Endodermal cell (in vitro differentiated cells): ENCODE measurements around the gene BLVRA. TPM values are rescaled to one million over a fixed set of nuclear protein-coding genes. Genes with fewer than 3 reads are reported as not detected.
A peak's percentile ranks its signal among the peaks of the same experiment; 100 is the strongest.
"Not testable (repeated sequence)": the region's sequence is repeated elsewhere in the genome, so short reads cannot be mapped to it uniquely, and the experiment has no call there.

Source experiments
- DNase-seq: peaks from one replicate; pipeline ENCODE4 v3.0.0-alpha.2; 2017
- H3K27ac ChIP-seq: 2 replicates; pipeline ENCODE4 v1.5.1; 2013; ENCODE audit warnings: mild to moderate bottlenecking, low read depth, low read length, moderate library complexity
- H3K27me3 ChIP-seq: 2 replicates; pipeline ENCODE4 v1.6.1; 2013; ENCODE audit warnings: mild to moderate bottlenecking, low read length, moderate library complexity; ENCODE audit not compliant: insufficient read depth, control insufficient read depth, poor library complexity, severe bottlenecking
- H3K36me3 ChIP-seq: 2 replicates; pipeline ENCODE4 v1.7.0; 2013; ENCODE audit warnings: mild to moderate bottlenecking, low read length, moderate library complexity; ENCODE audit not compliant: control insufficient read depth, insufficient read depth
- H3K4me1 ChIP-seq: one replicate; pipeline ENCODE4 v1.7.0; 2013; ENCODE audit warnings: low read length; ENCODE audit not compliant: control insufficient read depth, insufficient read depth
- H3K4me3 ChIP-seq: 2 replicates; pipeline ENCODE4 v1.5.1; 2013; ENCODE audit warnings: mild to moderate bottlenecking, low read length, moderate library complexity
- H3K9ac ChIP-seq: 2 replicates; pipeline ENCODE4 v1.6.1; 2013; ENCODE audit warnings: mild to moderate bottlenecking, low read length, moderate library complexity; ENCODE audit not compliant: poor library complexity, severe bottlenecking; ENCODE audit errors: extremely low read depth
- H3K9me3 ChIP-seq: 2 replicates; pipeline ENCODE4 v1.6.1; 2013; ENCODE audit warnings: mild to moderate bottlenecking, low read length, moderate library complexity; ENCODE audit not compliant: control insufficient read depth
- H3K27ac Mint-ChIP-seq: 2 replicates; pipeline ENCODE4 v1.8.0; 2020; ENCODE audit warnings: mixed read lengths
- H3K27me3 Mint-ChIP-seq: 2 replicates; pipeline ENCODE4 v1.8.0; 2021; ENCODE audit warnings: mild to moderate bottlenecking, mixed read lengths; ENCODE audit not compliant: insufficient read depth
- H3K36me3 Mint-ChIP-seq: 2 replicates; pipeline ENCODE4 v1.8.0; 2020; ENCODE audit warnings: low read depth, mixed read lengths
- H3K4me1 Mint-ChIP-seq: 2 replicates; pipeline ENCODE4 v1.8.0; 2020; ENCODE audit warnings: mixed read lengths
- H3K4me3 Mint-ChIP-seq: 2 replicates; pipeline ENCODE4 v1.8.0; 2020; ENCODE audit warnings: mild to moderate bottlenecking, moderate library complexity, mixed read lengths
- H3K9me3 Mint-ChIP-seq: 2 replicates; pipeline ENCODE4 v1.8.0; 2020; ENCODE audit warnings: mild to moderate bottlenecking, mixed read lengths
- CTCF ChIP-seq: fragments of 200-600 bp; sonication (generic); conservative IDR thresholded peaks from 2 replicates; pipeline ENCODE4 v1.5.0; 2021; ENCODE audit warnings: antibody characterized with exemption, mild to moderate bottlenecking
- WGBS, 2 experiments: methylation state at CpG; one replicate each; pipeline versions ENCODE4 v1.1.5 to v1.1.7; 2013; ENCODE audit warnings: missing lambda C conversion rate in 2 of 2, mixed read lengths in 1 of 2; ENCODE audit not compliant: insufficient coverage in 1 of 2, insufficient read length in 1 of 2; 5-methylcytosine and 5-hydroxymethylcytosine counted together
- long read RNA-seq, 4 experiments: library from polyadenylated mRNA in 2 of 4; library from RNA in 1 of 4; library from capped mRNA in 1 of 4; stranded (forward) in 3 of 4; unstranded in 1 of 4; transcript quantifications; one replicate each; pipeline ENCODE4 v2.0.0, GENCODE V29; 2020 to 2021; ENCODE audit warnings: inconsistent platforms in 1 of 4
- polyA plus RNA-seq, 2 experiments: library from polyadenylated mRNA; stranded (reverse); fragments of 50-300 nt; gene quantifications; one replicate each; pipeline ENCODE4 v1.2.3, GENCODE V29; 2013
- total RNA-seq, 2 donors: library from RNA; stranded (reverse); fragmentation: NEBNext Ultra II Directional in 1 of 2; extraction: Animal tissue kit (Norgen Biotek cat#: 25700) in 1 of 2; gene quantifications; 2 replicates in 1 of 2; 3 replicates in 1 of 2; pipeline ENCODE4 v1.2.1, GENCODE V29; 2021

Gene BLVRA, protein sequence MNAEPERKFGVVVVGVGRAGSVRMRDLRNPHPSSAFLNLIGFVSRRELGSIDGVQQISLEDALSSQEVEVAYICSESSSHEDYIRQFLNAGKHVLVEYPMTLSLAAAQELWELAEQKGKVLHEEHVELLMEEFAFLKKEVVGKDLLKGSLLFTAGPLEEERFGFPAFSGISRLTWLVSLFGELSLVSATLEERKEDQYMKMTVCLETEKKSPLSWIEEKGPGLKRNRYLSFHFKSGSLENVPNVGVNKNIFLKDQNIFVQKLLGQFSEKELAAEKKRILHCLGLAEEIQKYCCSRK
- 10 to 100 TPM; 32.0 to 41.2 TPM for total RNA-seq
- polyA plus RNA-seq (2013, experiment 1 of 2), result 14.1 TPM
- polyA plus RNA-seq (2013, experiment 2 of 2), result 11.2 TPM
- long read RNA-seq, experiment 1, transcript BLVRA-201 (8 exons, 1,071 nt), result major isoform, 9 of 33 reads
- long read RNA-seq, experiment 1, partial matches to known transcripts, result 16 of 33 reads
- long read RNA-seq, experiment 1, other reads (novel, unspliced or antisense), result 6 of 33 reads
- long read RNA-seq, experiment 2, transcript BLVRA-201 (8 exons, 1,071 nt), result major isoform, 73 of 86 reads
- long read RNA-seq, experiment 2, partial matches to known transcripts, result 6 of 86 reads
- long read RNA-seq, experiment 2, other reads (novel, unspliced or antisense), result 3 of 86 reads
- long read RNA-seq, experiment 3, transcript BLVRA-202 (9 exons, 1,161 nt), result minor isoform, 5 of 100 reads
- long read RNA-seq, experiment 3, transcript BLVRA-201 (8 exons, 1,071 nt), result major isoform, 86 of 100 reads
- long read RNA-seq, experiment 3, partial matches to known transcripts, result 4 of 100 reads
- long read RNA-seq, experiment 3, other reads (novel, unspliced or antisense), result 5 of 100 reads
- long read RNA-seq, experiment 4, transcript BLVRA-202 (9 exons, 1,161 nt), result minor isoform, 8 of 338 reads
- long read RNA-seq, experiment 4, transcript BLVRA-201 (8 exons, 1,071 nt), result major isoform, 262 of 338 reads
- long read RNA-seq, experiment 4, partial matches to known transcripts, result 53 of 338 reads
- long read RNA-seq, experiment 4, other reads (novel, unspliced or antisense), result 15 of 338 reads

DNA sequence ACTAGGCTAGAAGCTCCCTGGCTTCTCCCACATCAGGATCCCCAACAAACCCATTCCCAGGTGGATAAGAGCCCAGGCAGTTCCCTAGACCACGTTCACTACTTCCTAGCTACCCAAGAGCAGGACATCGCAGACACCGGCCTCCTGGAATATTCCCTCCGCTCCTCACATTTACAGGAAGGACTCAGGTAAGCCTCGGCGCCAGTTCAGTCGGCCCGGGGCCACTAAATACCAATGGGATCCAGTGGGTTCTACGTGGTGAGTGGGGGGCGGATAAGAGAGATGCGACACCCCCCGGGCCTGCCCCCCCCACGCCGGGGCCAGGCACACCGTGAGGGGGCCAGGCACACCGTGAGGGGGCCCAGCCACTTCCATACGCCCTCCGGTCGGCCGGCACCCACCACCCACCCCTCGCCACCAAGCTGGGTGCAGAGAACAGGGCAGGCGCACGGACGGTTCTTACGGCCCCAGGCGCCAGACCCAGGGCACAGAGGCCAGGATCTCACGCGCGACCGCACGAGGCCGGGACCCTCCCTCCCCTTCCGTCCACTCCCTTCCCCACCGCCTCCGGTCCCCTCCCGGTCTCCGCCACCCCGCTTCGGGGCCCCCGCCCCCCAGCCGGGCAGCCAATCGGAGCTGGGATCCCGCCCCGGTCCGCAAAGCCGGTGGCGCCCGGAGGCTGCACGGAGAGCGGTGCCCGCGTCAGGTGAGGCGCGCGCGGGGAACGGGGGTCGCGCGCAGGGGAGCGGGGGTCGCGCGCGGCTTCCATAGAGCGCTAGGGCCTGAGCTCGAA, at the start of gene BLVRA:
Gene BLVRA (plus strand): TSS at position 652 of the 793 bp plus-strand sequence. CDS start 12,479 bp downstream, outside the sequence.
- no peak for TF ChIP-seq CTCF
- Mint-ChIP-seq H3K27ac (no peak within 1 kb of the TSS), H3K9me3 (no peaks in the 10 kb centered on the region), H3K27me3 (peaks cover 34% of the 10 kb centered on the region), H3K36me3 (no peaks in the 10 kb centered on the region), H3K4me1 (peaks cover 15% of the 10 kb centered on the region), H3K4me3 (peak within 1 kb of the TSS; percentile 62)
- H3K9me3 ChIP-seq, result no peaks in the 10 kb centered on the region
- H3K27ac ChIP-seq, result no peak within 1 kb of the TSS
- WGBS, 2 experiments, result 3 to 12% methylated on average over 16 to 67 of the region's 67 CpGs
- peak within 1 kb of the TSS; percentile 80 for H3K4me3 ChIP-seq
- peak within 1 kb of the TSS; percentile 34 for H3K9ac ChIP-seq
- peak; percentile 86 for DNase-seq
- H3K4me1 ChIP-seq, result no peaks in the 10 kb centered on the region
- peaks cover 38% of the 10 kb centered on the region for H3K27me3 ChIP-seq
- H3K36me3 ChIP-seq, result no peaks in the 10 kb centered on the region

- no peak for DNase-seq
- H3K4me1 ChIP-seq, result peaks cover 6% of the 10 kb centered on the region
- Mint-ChIP-seq H3K27me3 (no peaks in the 10 kb centered on the region), H3K9me3 (peaks cover 29% of the 10 kb centered on the region), H3K36me3 (peaks cover 38% of the 10 kb centered on the region), H3K4me3 (no peak overlapping the region), H3K27ac (no peak overlapping the region), H3K4me1 (peaks cover 10% of the 10 kb centered on the region)
- WGBS, 2 experiments, result 100% methylated on average over 1 of the region's 1 CpG
- no peak overlapping the region for H3K4me3 ChIP-seq
- H3K27me3 ChIP-seq, result no peaks in the 10 kb centered on the region
- no peak overlapping the region for H3K9ac ChIP-seq
- H3K36me3 ChIP-seq, result peaks cover 9% of the 10 kb centered on the region
- H3K27ac ChIP-seq, result no peak overlapping the region
- H3K9me3 ChIP-seq, result peaks cover 30% of the 10 kb centered on the region
- no peak for TF ChIP-seq CTCF
These were observed 47.0 kb upstream of the BLVRA start for GRCh38 chr7:43711503-43711902.

GRCh38 chr7:43715966-43716365, 42.5 kb upstream of the BLVRA start:
- H3K9ac ChIP-seq, H3K4me3 ChIP-seq, H3K4me3 Mint-ChIP-seq, H3K27me3 ChIP-seq, DNase-seq, H3K4me1 Mint-ChIP-seq, H3K36me3 ChIP-seq, H3K27me3 Mint-ChIP-seq, H3K27ac ChIP-seq, H3K4me1 ChIP-seq, H3K27ac Mint-ChIP-seq: not testable (repeated sequence)
- 91 to 94% methylated on average over 2 of the region's 2 CpGs for WGBS, 2 experiments
- peaks cover 27% of the 10 kb centered on the region for H3K9me3 Mint-ChIP-seq
- peaks cover 20% of the 10 kb centered on the region for H3K9me3 ChIP-seq
- H3K36me3 Mint-ChIP-seq, result peaks cover 44% of the 10 kb centered on the region
